Esophagus muscularis mucosa (tissue), 4 donors: ENCODE measurements around the gene FAM149A. TPM values are rescaled to one million over a fixed set of nuclear protein-coding genes. Genes with fewer than 3 reads are reported as not detected.

Source experiments
- DNase-seq: peaks from one replicate; pipeline ENCODE4 v3.0.0-alpha.2; 2017; ENCODE audit errors: extremely low spot score
- H3K27ac ChIP-seq, 4 donors: fragments of 200-600 bp; sonication (generic); replicated peaks in 1 of 4; 1 replicate in 3 of 4; 2 replicates in 1 of 4; pipeline ENCODE4 v1.5.1; 2016 to 2019; ENCODE audit warnings: mild to moderate bottlenecking in 1 of 4
- H3K27me3 ChIP-seq, 4 donors: fragments of 200-600 bp; sonication (generic); one replicate each; pipeline versions ENCODE4 v1.5.1 to v1.6.0; 2016 to 2019
- H3K36me3 ChIP-seq, 4 donors: fragments of 200-600 bp; sonication (generic); one replicate each; pipeline ENCODE4 v1.5.1; 2016 to 2019
- H3K4me1 ChIP-seq, 4 donors: fragments of 200-600 bp; sonication (generic); one replicate each; pipeline ENCODE4 v1.5.1; 2016 to 2019
- H3K4me3 ChIP-seq, 4 donors: fragments of 200-600 bp; sonication (generic); 1 replicate in 2 of 4; 2 replicates in 2 of 4; pipeline ENCODE4 v1.5.1; 2016 to 2019; ENCODE audit warnings: mild to moderate bottlenecking in 4 of 4, moderate library complexity in 1 of 4
- H3K9me3 ChIP-seq, 4 donors: fragments of 200-600 bp; sonication (generic); 1 replicate in 3 of 4; 2 replicates in 1 of 4; pipeline ENCODE4 v1.5.1; 2016 to 2019
- CTCF ChIP-seq, 3 experiments: fragments of 200-600 bp in 2 of 3; fragments of 450-650 bp in 1 of 3; sonication (generic) in 2 of 3; IDR thresholded peaks; one replicate each; pipeline ENCODE4 v1.5.1; 2017 to 2019; ENCODE audit warnings: antibody characterized with exemption in 3 of 3, mild to moderate bottlenecking in 2 of 3, moderate library complexity in 1 of 3
- EP300 ChIP-seq: sonication (generic); formaldehyde crosslinking; IDR thresholded peaks from one replicate; pipeline ENCODE4 v1.6.1; 2017; ENCODE audit warnings: antibody characterized with exemption
- POLR2A ChIP-seq: fragments of 450-650 bp; IDR thresholded peaks from one replicate; pipeline ENCODE4 v1.6.1; 2017; ENCODE audit warnings: antibody characterized with exemption, moderate library complexity, mild to moderate bottlenecking, low read depth
- POLR2AphosphoS5 ChIP-seq, 2 donors: sonication (generic); formaldehyde crosslinking; IDR thresholded peaks; one replicate each; pipeline ENCODE4 v1.6.1; 2017; ENCODE audit warnings: antibody characterized with exemption in 2 of 2
- whole genome bisulfite sequencing: methylation state at CpG from one replicate; pipeline ENCODE4 v1.1.5; 2018; 5-methylcytosine and 5-hydroxymethylcytosine counted together
- intact Hi-C: fragments of 100-400 bp; cut with DNase I; formaldehyde crosslinking; loops from one replicate; pipeline ENCODE4 v1.15.1; 2023
- total RNA-seq, 4 donors: library from RNA; depleted of rRNA; stranded (reverse); fragments of >200 nt; gene quantifications; one replicate each; pipeline versions ENCODE4 v1.1.0 to v1.2.1, GENCODE V29; 2016

The FAM149A gene
- total RNA-seq, 4 donors from 2014 or later: 19.5 to 38.8 (median 33.6) TPM

- intact Hi-C loops: loop anchor here (5.0 to 10.0 kb wide), 2 partner anchors 41 to 402 kb away; no protein-coding TSS in a partner anchor
- WGBS: 75% methylated on average over 9 of the region's 9 CpGs
- DNase-seq: no peak
Observed at GRCh38 chr4:186146458-186146857, 42.0 kb downstream of the FAM149A start.

GRCh38 chr4:186148336-186148975 is 44.0 kb downstream of the FAM149A start:
- Histone ChIP-seq H3K4me3 (no peak overlapping the region), H3K4me1 (peaks cover 10 to 23% (median 17%) of the 10 kb centered on the region in 4 donors), H3K36me3 (peaks cover 0 to 10% (median 5%) of the 10 kb centered on the region in 4 donors), H3K27ac (no peak overlapping the region), H3K27me3 (no peaks in the 10 kb centered on the region), H3K9me3 (no peaks in the 10 kb centered on the region)
- 92% methylated on average over 1 of the region's 1 CpG for WGBS
- no peak for TF ChIP-seq POLR2AphosphoS5 (IDR thresholded peaks at IDR 0.05)
- TF ChIP-seq EP300: no peak
- no peak for TF ChIP-seq CTCF (IDR thresholded peaks at IDR 0.05)
- no peak for TF ChIP-seq POLR2A
- no peak for DNase-seq
- intact Hi-C loops: loop anchor here (5.0 to 10.0 kb wide), 2 partner anchors 39 to 404 kb away; no protein-coding TSS in a partner anchor

More at GRCh38 chr4:186146458-186146857, 42.0 kb downstream of the FAM149A start:
- Histone ChIP-seq H3K4me3 (no peak overlapping the region), H3K27me3 (no peaks in the 10 kb centered on the region), H3K36me3 (no peaks in the 10 kb centered on the region), H3K9me3 (no peaks in the 10 kb centered on the region), H3K4me1 (peaks cover 10 to 23% (median 17%) of the 10 kb centered on the region in 4 donors), H3K27ac (no peak overlapping the region)
- TF ChIP-seq CTCF (IDR thresholded peaks at IDR 0.05) (no peak), POLR2AphosphoS5 (IDR thresholded peaks at IDR 0.05) (no peak)

GRCh38 chr4:186149872-186150271 is 45.4 kb downstream of the FAM149A start:
- 55% methylated on average over 13 of the region's 14 CpGs for WGBS

GRCh38 chr4:186150926-186151325 is 46.4 kb downstream of the FAM149A start:
- Histone ChIP-seq H3K4me3 (no peak overlapping the region), H3K27ac (no peak overlapping the region), H3K4me1 (peaks cover 0 to 6% (median 2%) of the 10 kb centered on the region in 4 donors), H3K27me3 (no peaks in the 10 kb centered on the region), H3K9me3 (no peaks in the 10 kb centered on the region), H3K36me3 (peaks cover 5 to 25% (median 11%) of the 10 kb centered on the region in 4 donors)
- intact Hi-C loops: no loop called here
- DNase-seq: peak; percentile 55
- TF ChIP-seq EP300 (no peak), POLR2AphosphoS5 (IDR thresholded peaks at IDR 0.05) (no peak), POLR2A (no peak), CTCF (IDR thresholded peaks at IDR 0.05) (no peak)
- 93% methylated on average over 13 of the region's 13 CpGs for WGBS

More at GRCh38 chr4:186149872-186150271, 45.4 kb downstream of the FAM149A start:
- no peaks in the 10 kb centered on the region for H3K27me3 ChIP-seq
- TF ChIP-seq POLR2A (no peak), EP300 (no peak), CTCF (IDR thresholded peaks at IDR 0.05) (peak in 1 of 3 experiments; percentile 58), POLR2AphosphoS5 (IDR thresholded peaks at IDR 0.05) (peak in 1 of 2 donors; percentile 29)
- no peaks in the 10 kb centered on the region for H3K9me3 ChIP-seq
- intact Hi-C loops: loop anchor here (5.0 to 10.0 kb wide), 2 partner anchors 37 to 405 kb away; no protein-coding TSS in a partner anchor
- H3K4me3 ChIP-seq: peak overlapping the region in 3 of 4 donors; percentile 13 to 35 (median 20)
- H3K36me3 ChIP-seq: peaks cover 5 to 21% (median 10%) of the 10 kb centered on the region in 4 donors
- H3K4me1 ChIP-seq: peaks cover 9 to 15% (median 12%) of the 10 kb centered on the region in 4 donors
- no peak overlapping the region for H3K27ac ChIP-seq
- DNase-seq: peak; percentile 92
